Hematopoietic multipotent progenitor cell treated with erythropoietin and hydrocortisone succinate and interleukin-3 and kit ligand, for 6 days (in vitro differentiated cells): ENCODE data around the gene LIMS1.
"Not testable (repeated sequence)": the region's sequence is repeated elsewhere in the genome, so short reads cannot be mapped to it uniquely, and the experiment has no call there.

Experiments used
- DNase-seq: peaks from one replicate; pipeline ENCODE4 v3.0.0-alpha.2; 2015

The LIMS1 gene

GRCh38 chr2:108637304-108637669, 103.0 kb downstream of the LIMS1 start:
- DNase-seq: peak; percentile 65

- DNase-seq: no peak
Measured at GRCh38 chr2:108640731-108641130, 106.5 kb downstream of the LIMS1 start.

GRCh38 chr2:108641756-108642155, 107.5 kb downstream of the LIMS1 start:
- DNase-seq: peak; percentile 66

GRCh38 chr2:108643261-108643849, 109.1 kb downstream of the LIMS1 start:
- DNase-seq: no peak

GRCh38 chr2:108643862-108644261, 109.6 kb downstream of the LIMS1 start:
- DNase-seq: not testable (repeated sequence)

- DNase-seq: not testable (repeated sequence)
Measured at GRCh38 chr2:108644446-108644845, 110.2 kb downstream of the LIMS1 start.

GRCh38 chr2:108648796-108649195, 114.5 kb downstream of the LIMS1 start:
- DNase-seq: not testable (repeated sequence)

- DNase-seq: not testable (repeated sequence)
Measured at GRCh38 chr2:108650465-108650864, 116.2 kb downstream of the LIMS1 start.

GRCh38 chr2:108651468-108651867, 117.2 kb downstream of the LIMS1 start:
- DNase-seq: not testable (repeated sequence)

GRCh38 chr2:108652187-108652931, 118.1 kb downstream of the LIMS1 start:
- peak; percentile 77 for DNase-seq

GRCh38 chr2:108653425-108653824, 119.2 kb downstream of the LIMS1 start:
- DNase-seq: not testable (repeated sequence)

- not testable (repeated sequence) for DNase-seq
Measured at GRCh38 chr2:108653849-108654248, 119.6 kb downstream of the LIMS1 start.

GRCh38 chr2:108654521-108655125, 120.4 kb downstream of the LIMS1 start:
- not testable (repeated sequence) for DNase-seq

GRCh38 chr2:108655270-108655669, 121.0 kb downstream of the LIMS1 start:
- not testable (repeated sequence) for DNase-seq

- not testable (repeated sequence) for DNase-seq
Measured at GRCh38 chr2:108656282-108656681, 122.0 kb downstream of the LIMS1 start.

GRCh38 chr2:108657517-108657916, 123.2 kb downstream of the LIMS1 start:
- DNase-seq: peak; percentile 23

GRCh38 chr2:108658553-108658952, 124.3 kb downstream of the LIMS1 start:
- DNase-seq: not testable (repeated sequence)

GRCh38 chr2:108661493-108661892, 127.2 kb downstream of the LIMS1 start:
- not testable (repeated sequence) for DNase-seq

- peak; percentile 12 for DNase-seq
Measured at GRCh38 chr2:108662207-108662612, 127.9 kb downstream of the LIMS1 start.

- DNase-seq: not testable (repeated sequence)
Measured at GRCh38 chr2:108663346-108663745, 129.1 kb downstream of the LIMS1 start.

- DNase-seq: not testable (repeated sequence)
Measured at GRCh38 chr2:108664089-108664488, 129.8 kb downstream of the LIMS1 start.

GRCh38 chr2:108664979-108665378, 130.7 kb downstream of the LIMS1 start:
- not testable (repeated sequence) for DNase-seq

GRCh38 chr2:108665975-108666374, 131.7 kb downstream of the LIMS1 start:
- DNase-seq: not testable (repeated sequence)

- DNase-seq: not testable (repeated sequence)
Measured at GRCh38 chr2:108667140-108667539, 132.9 kb downstream of the LIMS1 start.
